Sigmoid colon (tissue), 7 donors: ENCODE measurements around the gene ELP4. TPM values are rescaled to one million over a fixed set of nuclear protein-coding genes. Genes with fewer than 3 reads are reported as not detected.

Experiments used
- DNase-seq: peaks from one replicate; pipeline ENCODE4 v3.0.0-alpha.2; 2019
- H3K27ac ChIP-seq, 4 donors: fragments of 200-600 bp; sonication (generic); one replicate each; pipeline ENCODE4 v1.5.1; 2016 to 2019; ENCODE audit warnings: mild to moderate bottlenecking in 1 of 4
- H3K27me3 ChIP-seq, 3 donors: fragments of 200-600 bp; sonication (generic); one replicate each; pipeline ENCODE4 v1.5.1; 2019; ENCODE audit warnings: mild to moderate bottlenecking in 1 of 3
- H3K36me3 ChIP-seq, 4 donors: fragments of 200-600 bp; sonication (generic); one replicate each; pipeline ENCODE4 v1.5.1; 2016 to 2019
- H3K4me1 ChIP-seq, 4 donors: fragments of 200-600 bp; sonication (generic); one replicate each; pipeline ENCODE4 v1.5.1; 2017 to 2019
- H3K4me3 ChIP-seq, 4 donors: fragments of 200-600 bp; sonication (generic); one replicate each; pipeline ENCODE4 v1.5.1; 2017 to 2019; ENCODE audit warnings: mild to moderate bottlenecking in 2 of 4, moderate library complexity in 1 of 4
- H3K9me3 ChIP-seq, 4 donors: fragments of 200-600 bp in 3 of 4; sonication (generic) in 3 of 4; one replicate each; pipeline versions ENCODE4 v1.5.1 to v1.6.1; 2013 to 2019
- CTCF ChIP-seq, 4 experiments: fragments of 450-650 bp in 3 of 4; fragments of 200-600 bp in 1 of 4; IDR thresholded peaks; one replicate each; pipeline ENCODE4 v1.5.1; 2016 to 2019; ENCODE audit warnings: antibody characterized with exemption in 4 of 4, mild to moderate bottlenecking in 3 of 4, moderate library complexity in 2 of 4
- EP300 ChIP-seq, 4 donors: sonication (generic); formaldehyde crosslinking; IDR thresholded peaks; one replicate each; pipeline ENCODE4 v1.6.1; 2017; ENCODE audit warnings: antibody characterized with exemption in 4 of 4
- POLR2A ChIP-seq, 2 donors: fragments of 450-650 bp; IDR thresholded peaks; one replicate each; pipeline ENCODE4 v1.6.1; 2016; ENCODE audit warnings: antibody characterized with exemption in 2 of 2, mild to moderate bottlenecking in 2 of 2, moderate library complexity in 2 of 2
- POLR2AphosphoS5 ChIP-seq, 4 donors: sonication (generic); formaldehyde crosslinking; IDR thresholded peaks; one replicate each; pipeline ENCODE4 v1.6.1; 2017; ENCODE audit warnings: antibody characterized with exemption in 4 of 4
- WGBS, 2 donors: extraction: QIAGEN DNeasy Blood & Tissue Kit; methylation state at CpG; one replicate each; pipeline ENCODE4 v1.1.7; 2013; 5-methylcytosine and 5-hydroxymethylcytosine counted together
- intact Hi-C: fragments of 100-400 bp; cut with DNase I; formaldehyde crosslinking; loops from one replicate; pipeline ENCODE4 v1.15.1; 2023
- polyA plus RNA-seq, 3 donors: library from polyadenylated mRNA; stranded (reverse); fragments of 200-250 nt; gene quantifications; one replicate each; pipeline ENCODE4 v1.2.3, GENCODE V29; 2013
- total RNA-seq, 4 donors: library from RNA; depleted of rRNA; stranded (reverse); fragments of >200 nt; gene quantifications; one replicate each; pipeline ENCODE4 v1.1.0, GENCODE V29; 2016
- donor health status: healthy with polysubstance abuse.
- donor health status: Bipolar disorder and iron deficiency.
- donor health status: healthy.

ELP4 gene
- total and polyA plus RNA-seq, 7 donors: 9.0 to 32.7 (median 18.5) TPM

- H3K27ac ChIP-seq: no peak overlapping the region
- TF ChIP-seq CTCF (IDR thresholded peaks at IDR 0.05): no peak
- no peak for TF ChIP-seq POLR2A (IDR thresholded peaks at IDR 0.05)
- no peak for TF ChIP-seq POLR2AphosphoS5 (IDR thresholded peaks at IDR 0.05)
- no peak for TF ChIP-seq EP300 (IDR thresholded peaks at IDR 0.05)
- H3K27me3 ChIP-seq: no peaks in the 10 kb centered on the region
- H3K4me1 ChIP-seq: peaks cover 0 to 17% (median 8%) of the 10 kb centered on the region in 4 donors
- no peak for DNase-seq
- 92 to 94% methylated on average over 6 of the region's 6 CpGs for WGBS, 2 donors
- H3K9me3 ChIP-seq: no peaks in the 10 kb centered on the region
- no peaks in the 10 kb centered on the region for H3K36me3 ChIP-seq
- H3K4me3 ChIP-seq: no peak overlapping the region
- intact Hi-C loops: no loop called here
These were observed 139.8 kb downstream of the ELP4 start for GRCh38 chr11:31649129-31649966.

DNA sequence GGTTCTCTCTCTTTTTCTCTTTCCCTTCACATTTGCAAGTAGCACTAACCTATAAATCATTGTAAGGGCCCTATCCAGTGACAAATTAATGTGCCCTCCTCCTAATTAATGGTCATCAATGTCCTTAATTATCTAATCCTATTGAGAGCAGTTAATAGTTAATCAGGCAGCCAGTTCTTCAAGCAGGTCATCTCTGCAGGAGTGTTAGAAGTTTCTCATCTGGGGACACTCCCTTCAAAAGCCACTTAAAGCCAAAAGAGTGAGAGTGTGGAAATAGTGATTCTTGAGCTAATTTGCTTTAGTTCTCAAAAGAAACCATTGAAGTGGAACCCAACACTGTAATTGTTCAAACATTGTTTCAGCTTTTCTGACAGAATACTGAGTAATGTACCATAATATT lies 141.6 kb downstream of the ELP4 start:
- H3K36me3 ChIP-seq: no peaks in the 10 kb centered on the region
- no peak overlapping the region for H3K27ac ChIP-seq
- no peaks in the 10 kb centered on the region for H3K27me3 ChIP-seq
- intact Hi-C loops: no loop called here
- no peak for DNase-seq
- H3K4me1 ChIP-seq: peaks cover 0 to 5% (median 1%) of the 10 kb centered on the region in 4 donors
- H3K4me3 ChIP-seq: no peak overlapping the region
- TF ChIP-seq POLR2AphosphoS5 (IDR thresholded peaks at IDR 0.05) (no peak), CTCF (IDR thresholded peaks at IDR 0.05) (no peak), POLR2A (IDR thresholded peaks at IDR 0.05) (no peak), EP300 (IDR thresholded peaks at IDR 0.05) (no peak)
- H3K9me3 ChIP-seq: no peaks in the 10 kb centered on the region

- no peak overlapping the region for H3K4me3 ChIP-seq
- H3K9me3 ChIP-seq: no peaks in the 10 kb centered on the region
- intact Hi-C loops: no loop called here
- DNase-seq: no peak
- no peaks in the 10 kb centered on the region for H3K4me1 ChIP-seq
- no peaks in the 10 kb centered on the region for H3K36me3 ChIP-seq
- no peak overlapping the region for H3K27ac ChIP-seq
- H3K27me3 ChIP-seq: no peaks in the 10 kb centered on the region
- no peak for TF ChIP-seq EP300 (IDR thresholded peaks at IDR 0.05)
- TF ChIP-seq CTCF (IDR thresholded peaks at IDR 0.05): no peak
- no peak for TF ChIP-seq POLR2A (IDR thresholded peaks at IDR 0.05)
- WGBS, 2 donors: 96 to 99% methylated on average over 2 of the region's 2 CpGs
These were observed 142.3 kb downstream of the ELP4 start for GRCh38 chr11:31651822-31652221.

DNA sequence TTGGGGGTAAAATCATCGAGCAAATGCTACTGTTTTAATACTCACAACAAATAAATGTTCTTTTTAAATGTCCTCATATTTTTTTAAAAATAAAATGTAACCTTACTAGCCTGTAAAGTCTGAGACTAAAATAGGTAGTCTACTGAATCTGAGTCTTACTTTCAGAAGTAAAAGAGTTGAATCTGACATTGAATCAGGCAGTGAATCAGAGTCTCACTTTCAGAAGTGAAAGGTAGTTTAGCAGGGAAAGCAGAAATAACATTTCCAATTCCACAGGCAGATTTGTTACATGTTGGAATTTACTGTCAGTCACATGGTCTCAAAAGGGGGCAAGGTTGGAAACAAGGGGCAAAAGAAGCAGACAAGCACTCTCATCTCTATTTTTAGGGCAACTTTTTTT lies 143.0 kb downstream of the ELP4 start:
- no peak for DNase-seq
- 93 to 95% methylated on average over 1 of the region's 1 CpG for WGBS, 2 donors
- Histone ChIP-seq H3K36me3 (no peaks in the 10 kb centered on the region), H3K27ac (no peak overlapping the region), H3K9me3 (no peaks in the 10 kb centered on the region), H3K4me3 (no peak overlapping the region), H3K27me3 (no peaks in the 10 kb centered on the region), H3K4me1 (no peaks in the 10 kb centered on the region)
- TF ChIP-seq POLR2AphosphoS5 (IDR thresholded peaks at IDR 0.05) (no peak), POLR2A (IDR thresholded peaks at IDR 0.05) (no peak), EP300 (IDR thresholded peaks at IDR 0.05) (no peak)
- intact Hi-C loops: no loop called here

GRCh38 chr11:31655483-31655882 lies 145.9 kb downstream of the ELP4 start:
- intact Hi-C loops: no loop called here
- H3K4me3 ChIP-seq: no peak overlapping the region
- H3K4me1 ChIP-seq: no peaks in the 10 kb centered on the region
- no peak for DNase-seq
- no peak overlapping the region for H3K27ac ChIP-seq
- 90 to 93% methylated on average over 3 of the region's 3 CpGs for WGBS, 2 donors
- H3K27me3 ChIP-seq: no peaks in the 10 kb centered on the region
- no peaks in the 10 kb centered on the region for H3K36me3 ChIP-seq
- no peak for TF ChIP-seq POLR2AphosphoS5 (IDR thresholded peaks at IDR 0.05)
- no peak for TF ChIP-seq EP300 (IDR thresholded peaks at IDR 0.05)
- no peak for TF ChIP-seq POLR2A (IDR thresholded peaks at IDR 0.05)
- no peak for TF ChIP-seq CTCF (IDR thresholded peaks at IDR 0.05)
- H3K9me3 ChIP-seq: no peaks in the 10 kb centered on the region
